Mesenteric fat pad (tissue), 1 donor: ENCODE data around the gene TLR10. TPM values are rescaled to one million over a fixed set of nuclear protein-coding genes. Genes with fewer than 3 reads are reported as not detected.
"Not testable (repeated sequence)": the region's sequence is repeated elsewhere in the genome, so short reads cannot be mapped to it uniquely, and the experiment has no call there.

ENCODE experiments used
- DNase-seq: peaks from one replicate; pipeline ENCODE4 v3.0.0-alpha.2; 2020; ENCODE audit warnings: low spot score
- long read RNA-seq: library from polyadenylated mRNA; unstranded; transcript quantifications from one replicate; pipeline ENCODE4 v2.0.0, GENCODE V29; 2020
- total RNA-seq: library from RNA; stranded (reverse); fragmentation: NEBNext Ultra II Directional; extraction: Animal tissue kit (Norgen Biotek cat#: 25700); gene quantifications from one replicate; pipeline ENCODE4 v1.2.1, GENCODE V29; 2021
- donor health status: DM: yes; HTN: yes; CAD: no.

Gene TLR10
- total RNA-seq, result 0.42 TPM
- long read RNA-seq, result 0 reads

- DNase-seq, result no peak
Measured at GRCh38 chr4:38782452-38783108, at the start of gene TLR10. Gene TLR10, minus strand, starts transcription at chr4:38782990. Its CDS starts 7,400 bp downstream, at chr4:38775590.

- no peak for DNase-seq
Measured at GRCh38 chr4:38832206-38832605, 49.4 kb upstream of the TLR10 start.

GRCh38 chr4:38831653-38832052, 48.9 kb upstream of the TLR10 start:
- no peak for DNase-seq

- no peak for DNase-seq
Measured at GRCh38 chr4:38829237-38829636, 46.4 kb upstream of the TLR10 start.

- no peak for DNase-seq
Measured at GRCh38 chr4:38823766-38824165, 41.0 kb upstream of the TLR10 start.

- no peak for DNase-seq
Measured at GRCh38 chr4:38822748-38823303, 40.0 kb upstream of the TLR10 start.

- DNase-seq, result no peak
Measured at GRCh38 chr4:38821739-38822138, 38.9 kb upstream of the TLR10 start.

GRCh38 chr4:38820329-38821061, 37.7 kb upstream of the TLR10 start:
- no peak for DNase-seq

GRCh38 chr4:38819569-38819968, 36.8 kb upstream of the TLR10 start:
- no peak for DNase-seq

- DNase-seq, result no peak
Measured at GRCh38 chr4:38818441-38818976, 35.7 kb upstream of the TLR10 start.

GRCh38 chr4:38815885-38816782, 33.3 kb upstream of the TLR10 start:
- no peak for DNase-seq

- DNase-seq, result no peak
Measured at GRCh38 chr4:38814386-38814785, 31.6 kb upstream of the TLR10 start.

- no peak for DNase-seq
Measured at GRCh38 chr4:38811297-38811696, 28.5 kb upstream of the TLR10 start.

GRCh38 chr4:38807462-38807861, 24.7 kb upstream of the TLR10 start:
- not testable (repeated sequence) for DNase-seq

- DNase-seq, result not testable (repeated sequence)
Measured at GRCh38 chr4:38806251-38806650, 23.5 kb upstream of the TLR10 start.

GRCh38 chr4:38805530-38806145, 22.8 kb upstream of the TLR10 start:
- DNase-seq, result no peak

GRCh38 chr4:38804654-38805295, 22.0 kb upstream of the TLR10 start, which contains the start of gene TLR1:
Gene TLR1, minus strand, starts transcription at chr4:38804791. Its CDS starts 5,960 bp downstream, at chr4:38798831.
- no peak for DNase-seq

GRCh38 chr4:38803833-38804653, 21.3 kb upstream of the TLR10 start:
- DNase-seq, result no peak
